ENCODE measurements around the gene EEFSEC.

The EEFSEC gene

DNA sequence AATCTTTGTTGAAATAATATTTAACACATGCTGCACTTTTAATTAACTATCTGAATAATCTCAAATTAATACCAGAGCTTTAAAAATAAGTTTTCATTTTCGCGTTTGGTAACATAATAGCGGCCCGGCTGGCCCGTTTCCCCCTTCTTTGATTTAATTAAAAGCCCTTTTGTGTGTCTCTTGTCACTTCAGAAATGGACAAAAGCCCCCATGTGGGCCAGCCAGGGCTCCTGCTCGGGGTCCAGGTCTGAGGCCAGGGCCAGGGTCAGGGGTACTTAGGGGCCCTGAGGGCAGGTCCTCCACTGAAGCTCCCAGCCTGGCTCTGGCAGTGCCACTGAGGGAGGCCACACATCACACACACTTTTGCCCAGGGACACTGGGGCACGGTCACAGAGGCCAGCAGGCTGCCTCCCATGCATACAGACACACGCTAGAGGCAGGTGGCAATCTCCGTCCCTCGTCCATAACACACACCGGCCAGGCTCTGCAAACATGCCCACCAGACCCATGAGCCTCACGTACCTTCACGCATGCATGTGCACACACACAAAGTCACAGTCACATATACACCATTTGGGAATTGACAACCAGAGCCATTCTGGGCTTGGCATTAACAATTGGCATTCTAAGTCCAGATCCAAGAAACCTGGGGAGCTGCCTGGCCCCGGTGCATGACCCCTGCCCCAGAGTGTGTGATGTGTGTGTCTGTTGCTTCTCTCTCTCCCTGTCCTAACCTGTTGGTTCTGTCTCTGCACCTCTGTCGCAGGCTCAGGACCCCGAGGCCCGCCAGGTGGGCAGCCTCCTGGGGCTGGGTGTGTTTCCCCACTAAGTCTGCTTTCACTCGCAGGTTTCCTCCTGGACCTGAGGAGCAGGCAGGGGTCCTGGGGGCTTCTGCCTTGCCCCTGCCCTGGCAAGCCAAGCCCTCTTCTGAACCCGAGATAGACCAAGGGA is 274.9 kb downstream of the EEFSEC start:
- no peak for DNase-seq (ENCODE audit: extremely low spot score)
- POLR2A ChIA-PET = interaction anchor here (1.2 to 1.5 kb wide), 3 partner anchors 60 to 67 kb away, joined by 3 to 6 read pairs (median 3); no protein-coding TSS in a partner anchor
- CTCF ChIA-PET = no interaction called here
- TF ChIP-seq FOXM1 (IDR thresholded peaks at IDR 0.05; ENCODE audit: borderline replicate concordance) = no peak
- TF ChIP-seq SP1 (IDR thresholded peaks at IDR 0.05) = no peak
- TF ChIP-seq HDGF (IDR thresholded peaks at IDR 0.05; ENCODE audit: borderline replicate concordance) = no peak
- no peak for TF ChIP-seq ZNF384 (IDR thresholded peaks at IDR 0.05)
- no peak for TF ChIP-seq FOXK2 (IDR thresholded peaks at IDR 0.05)
- no peak for TF ChIP-seq TARDBP (IDR thresholded peaks at IDR 0.05)
- no peak for TF ChIP-seq LEF1 (IDR thresholded peaks at IDR 0.05; ENCODE audit: borderline replicate concordance)
- TF ChIP-seq BHLHE40 (IDR thresholded peaks at IDR 0.05; ENCODE audit: borderline replicate concordance) = no peak
- no peak for TF ChIP-seq ELF4 (IDR thresholded peaks at IDR 0.05)
- TF ChIP-seq SUZ12 (IDR thresholded peaks at IDR 0.05) = no peak
- TF ChIP-seq CTBP1 (IDR thresholded peaks at IDR 0.05; ENCODE audit: borderline replicate concordance) = no peak

- DNase-seq (ENCODE audit: extremely low spot score) = no peak
- CTCF ChIA-PET = no interaction called here
- TF ChIP-seq FOXK2 (IDR thresholded peaks at IDR 0.05) (no peak), SUZ12 (IDR thresholded peaks at IDR 0.05) (no peak), ARNT (IDR thresholded peaks at IDR 0.05) (no peak), LEF1 (IDR thresholded peaks at IDR 0.05; ENCODE audit: borderline replicate concordance) (no peak), ELF4 (IDR thresholded peaks at IDR 0.05) (no peak), FOXA1 (IDR thresholded peaks at IDR 0.05) (no peak), NFRKB (IDR thresholded peaks at IDR 0.05) (no peak), TARDBP (IDR thresholded peaks at IDR 0.05) (no peak), CTBP1 (IDR thresholded peaks at IDR 0.05; ENCODE audit: borderline replicate concordance) (no peak)
- POLR2A ChIA-PET = no interaction called here
Measured at GRCh38 chr3:128429275-128429674, 276.0 kb downstream of the EEFSEC start.

GRCh38 chr3:128429751-128430150 is 276.5 kb downstream of the EEFSEC start:
- TF ChIP-seq BHLHE40 (IDR thresholded peaks at IDR 0.05; ENCODE audit: borderline replicate concordance) = no peak
- CTCF ChIA-PET = interaction anchor here (1.0 kb wide), 1 partner anchor 8 kb away, joined by 4 read pairs; no protein-coding TSS in a partner anchor
- POLR2A ChIA-PET = no interaction called here
- DNase-seq (ENCODE audit: extremely low spot score) = no peak

GRCh38 chr3:128430301-128430700 is 277.0 kb downstream of the EEFSEC start:
- ChIA-PET POLR2A (interaction anchor here (0.9 kb wide), 1 partner anchor 59 kb away, joined by 3 read pairs; no protein-coding TSS in a partner anchor), CTCF (interaction anchor here (0.7 to 1.0 kb wide), 2 partner anchors 8 to 9 kb away, joined by 3 to 4 read pairs; no protein-coding TSS in a partner anchor)
- DNase-seq (ENCODE audit: extremely low spot score) = no peak
- TF ChIP-seq L3MBTL2 (conservative IDR thresholded peaks at IDR 0.05) = no peak
- no peak for TF ChIP-seq SUZ12 (IDR thresholded peaks at IDR 0.05)
- TF ChIP-seq ARNT (IDR thresholded peaks at IDR 0.05) = no peak
- TF ChIP-seq NFRKB (IDR thresholded peaks at IDR 0.05) = no peak
- TF ChIP-seq LEF1 (IDR thresholded peaks at IDR 0.05; ENCODE audit: borderline replicate concordance) = no peak

DNA sequence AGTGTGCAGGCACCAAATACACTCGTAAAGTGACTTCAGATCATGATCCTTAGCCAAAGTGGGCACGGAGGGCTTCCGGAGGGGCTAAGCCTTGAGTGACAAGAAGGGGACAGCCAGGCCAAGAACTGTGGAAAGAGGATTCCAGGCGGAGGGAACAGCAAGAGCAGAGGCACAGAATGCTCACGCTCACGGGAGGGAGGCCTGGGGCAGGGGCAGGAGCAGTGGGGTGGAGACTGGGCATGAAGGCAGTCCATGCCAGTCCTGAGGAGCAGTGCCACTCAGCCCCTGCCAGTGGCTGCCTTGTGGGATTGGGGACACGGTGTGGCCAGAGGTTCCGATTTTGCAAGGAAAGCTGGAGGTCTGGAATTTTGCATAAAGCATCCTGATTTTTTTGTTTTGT is 277.4 kb downstream of the EEFSEC start:
- POLR2A ChIA-PET = interaction anchor here (0.9 kb wide), 1 partner anchor 58 kb away, joined by 3 read pairs; no protein-coding TSS in a partner anchor
- TF ChIP-seq ZNF384 (IDR thresholded peaks at IDR 0.05) = no peak
- no peak for TF ChIP-seq SP1 (IDR thresholded peaks at IDR 0.05)
- no peak for TF ChIP-seq BHLHE40 (IDR thresholded peaks at IDR 0.05; ENCODE audit: borderline replicate concordance)
- TF ChIP-seq FOXK2 (IDR thresholded peaks at IDR 0.05) = no peak
- no peak for TF ChIP-seq HDGF (IDR thresholded peaks at IDR 0.05; ENCODE audit: borderline replicate concordance)
- TF ChIP-seq L3MBTL2 (conservative IDR thresholded peaks at IDR 0.05) = no peak
- no peak for DNase-seq (ENCODE audit: extremely low spot score)
- CTCF ChIA-PET = interaction anchor here (0.7 kb wide), 1 partner anchor 9 kb away, joined by 3 read pairs; no protein-coding TSS in a partner anchor

- ChIA-PET POLR2A (no interaction called here), CTCF (no interaction called here)
- no peak for TF ChIP-seq L3MBTL2 (conservative IDR thresholded peaks at IDR 0.05)
- TF ChIP-seq FOXA1 (IDR thresholded peaks at IDR 0.05) = no peak
- no peak for TF ChIP-seq ELF4 (IDR thresholded peaks at IDR 0.05)
- no peak for TF ChIP-seq ZNF384 (IDR thresholded peaks at IDR 0.05)
- TF ChIP-seq LEF1 (IDR thresholded peaks at IDR 0.05; ENCODE audit: borderline replicate concordance) = no peak
- TF ChIP-seq FOXM1 (IDR thresholded peaks at IDR 0.05; ENCODE audit: borderline replicate concordance) = no peak
- DNase-seq (ENCODE audit: extremely low spot score) = no peak
Measured at GRCh38 chr3:128431803-128432300, 278.6 kb downstream of the EEFSEC start.

DNA sequence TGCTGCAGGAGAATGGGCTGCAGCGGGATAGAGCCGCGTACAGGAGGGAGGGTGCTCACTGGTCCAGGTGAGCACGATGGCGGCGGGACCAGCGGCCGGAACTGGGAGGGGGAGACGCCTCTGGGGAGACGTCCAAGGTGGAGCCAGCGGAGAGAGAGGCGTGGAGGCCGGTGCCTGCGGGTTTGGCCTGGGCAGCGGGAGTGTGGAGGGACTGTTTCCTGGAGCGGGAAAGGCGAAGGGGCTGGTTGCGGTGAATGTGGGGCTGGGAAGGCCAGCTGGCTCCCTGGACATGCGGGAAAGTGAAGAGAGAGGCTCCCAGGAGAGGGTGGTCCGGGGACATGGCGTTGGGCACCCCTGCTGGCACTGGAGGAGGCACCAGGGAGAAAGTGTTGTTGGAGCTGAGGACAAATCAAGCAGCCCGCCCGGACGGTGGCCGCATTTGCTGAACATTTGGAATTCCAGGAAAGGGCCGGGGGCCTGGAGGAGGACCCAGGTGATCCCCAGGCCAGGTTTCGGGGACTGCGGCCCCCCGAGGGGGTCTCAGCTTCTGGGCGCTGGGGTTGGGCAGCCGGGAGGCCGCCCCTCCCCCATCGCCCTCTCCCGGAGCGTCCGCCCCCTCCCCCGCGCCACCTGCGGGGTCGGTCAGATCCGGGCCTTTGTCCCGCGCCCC is 279.2 kb downstream of the EEFSEC start:
- DNase-seq (ENCODE audit: extremely low spot score) = no peak
- CTCF ChIA-PET = no interaction called here
- POLR2A ChIA-PET = no interaction called here
- no peak for TF ChIP-seq PKNOX1 (IDR thresholded peaks at IDR 0.05)
- TF ChIP-seq ELF4 (IDR thresholded peaks at IDR 0.05) = no peak

Data from HEK293T (cell line).